CD4-positive, alpha-beta T cell treated with Interleukin-17A for 4 hours (primary cell): Measurements from ENCODE around the gene PIR.

ENCODE experiments used
- DNase-seq: peaks from one replicate; pipeline ENCODE4 v3.0.0-alpha.2; 2020; ENCODE audit warnings: mixed read lengths

PIR gene

DNA sequence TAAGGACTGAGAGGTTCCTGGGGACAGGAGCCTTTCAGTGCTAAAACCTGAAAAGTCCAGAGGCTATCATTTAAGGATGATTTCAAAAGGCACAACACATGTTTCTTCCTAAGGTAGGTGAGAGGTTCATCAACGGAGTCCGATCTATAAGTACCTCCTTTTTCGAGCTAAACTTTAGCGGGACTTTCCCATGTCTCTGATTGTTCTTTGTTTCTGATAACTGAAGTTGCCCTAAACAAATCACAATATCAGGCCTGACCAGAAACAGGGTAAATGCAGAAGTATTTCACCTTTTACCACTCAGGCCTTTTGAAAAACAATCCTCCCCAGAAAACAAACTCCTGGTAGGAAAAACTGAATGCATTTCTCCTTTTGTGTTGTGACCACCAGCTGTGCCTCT is 17.6 kb downstream of the PIR start:
- no peak for DNase-seq

DNA sequence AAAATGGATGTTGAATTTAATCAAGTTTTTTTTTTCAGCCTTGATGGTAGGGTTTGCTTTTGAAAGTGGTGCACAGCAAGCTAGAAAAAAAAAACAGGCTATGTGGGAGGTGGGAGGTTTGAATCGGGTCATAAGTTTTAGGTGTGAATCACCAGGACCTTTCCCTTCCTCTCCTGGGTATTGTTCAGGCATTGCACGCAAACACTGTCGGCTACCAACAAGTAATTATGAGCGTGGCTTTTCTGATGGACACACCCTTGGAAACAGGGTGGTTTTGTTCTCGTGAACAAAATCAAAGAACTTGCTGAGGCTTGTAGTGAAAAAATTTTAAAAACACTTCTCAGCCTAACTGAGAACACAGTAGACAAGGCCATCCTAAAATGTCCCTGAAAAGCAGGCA is 18.1 kb downstream of the PIR start:
- DNase-seq, result no peak

DNA sequence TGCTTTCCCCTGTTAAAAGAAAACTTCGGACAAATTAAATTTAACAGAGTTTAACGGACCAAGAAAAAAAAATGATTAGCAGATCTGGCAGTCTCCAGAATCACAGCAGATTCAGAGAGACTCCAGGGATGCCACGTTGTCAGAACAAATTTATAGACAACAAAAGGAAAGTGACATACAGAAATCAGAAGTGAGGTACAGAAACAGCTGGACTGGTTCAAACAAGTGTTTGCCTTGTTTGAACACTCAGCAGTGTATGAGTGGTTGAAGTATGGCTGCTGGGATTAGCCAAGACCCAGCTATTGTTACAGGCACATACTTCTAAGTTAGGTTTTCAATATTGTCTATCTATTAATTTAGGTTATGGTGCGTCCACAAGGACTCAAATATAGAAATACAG is 19.1 kb downstream of the PIR start:
- DNase-seq, result no peak

DNA sequence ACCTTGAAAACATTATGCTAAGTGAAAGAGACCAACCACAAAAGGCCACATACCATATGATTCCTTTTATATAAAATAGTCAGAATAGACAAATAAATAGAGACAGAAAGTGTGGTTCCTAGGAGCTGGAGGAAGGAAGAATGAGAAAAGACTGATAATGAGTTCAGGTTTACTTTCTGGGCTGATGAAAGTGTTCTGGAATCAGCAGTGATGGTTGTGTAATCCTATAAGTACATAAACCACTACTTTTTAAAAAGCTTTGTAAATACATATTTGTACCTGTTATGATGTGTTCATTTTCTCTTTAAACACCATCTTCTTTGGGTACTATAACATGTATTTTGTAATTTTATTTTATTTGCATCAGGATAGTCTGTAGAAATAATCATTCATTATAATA is 20.6 kb downstream of the PIR start:
- DNase-seq, result no peak

DNA sequence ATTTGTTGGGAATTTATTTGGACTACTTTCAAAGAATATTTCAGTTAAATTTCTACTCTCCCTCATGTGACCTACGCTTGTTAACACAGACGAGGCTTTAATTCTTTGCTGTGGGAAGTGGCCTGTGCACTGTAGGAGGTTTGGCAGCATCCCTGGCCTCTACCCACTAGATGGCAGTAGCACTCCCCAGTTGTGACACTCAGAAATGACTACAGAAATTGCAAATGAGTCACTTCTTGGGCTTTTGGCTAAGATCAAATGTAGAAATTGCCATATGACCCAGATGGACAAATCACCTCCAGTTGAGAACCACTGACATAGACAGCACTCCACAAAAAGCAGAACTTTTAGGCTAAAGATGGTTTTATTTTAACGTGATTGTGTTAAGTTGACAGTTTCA is 22.1 kb downstream of the PIR start:
- DNase-seq, result peak; percentile 58

DNA sequence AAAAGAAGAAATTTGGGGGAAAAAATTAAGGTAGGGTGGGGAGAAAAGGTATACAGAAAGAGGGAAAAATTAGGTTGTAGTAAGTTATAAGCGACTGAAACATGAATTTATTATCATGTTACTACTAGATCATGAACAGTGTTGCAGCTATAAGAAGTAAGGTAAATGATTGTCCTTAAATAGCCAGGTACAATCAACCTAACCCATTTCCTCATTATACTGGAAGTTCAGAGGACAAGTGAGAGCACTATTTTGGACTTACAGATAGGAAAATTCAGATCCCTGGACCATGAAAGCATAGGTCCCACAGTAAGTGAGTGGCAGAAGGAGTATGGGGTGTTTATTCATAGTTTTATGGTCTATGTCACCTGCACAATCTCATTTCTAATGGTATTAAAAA is 23.5 kb downstream of the PIR start:
- DNase-seq, result no peak

DNA sequence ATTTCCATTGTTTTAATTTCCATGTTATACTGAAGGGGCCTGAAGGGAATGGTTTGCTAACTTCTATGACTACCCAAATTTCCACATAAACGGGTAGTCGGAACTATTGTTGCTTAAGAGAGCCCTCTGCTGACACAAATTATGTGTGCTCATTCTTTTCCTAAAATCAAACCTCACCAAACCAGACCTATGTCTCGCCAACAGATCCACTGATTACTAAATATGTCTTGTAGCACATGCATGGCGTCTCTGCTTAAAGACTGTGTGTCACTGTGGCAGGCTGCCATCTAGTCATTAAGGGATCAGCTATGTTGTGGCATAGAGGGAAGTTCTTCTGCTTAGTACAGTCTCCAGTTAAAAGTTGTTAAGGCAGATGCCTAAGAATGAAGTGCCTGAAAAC is 25.1 kb downstream of the PIR start:
- no peak for DNase-seq

DNA sequence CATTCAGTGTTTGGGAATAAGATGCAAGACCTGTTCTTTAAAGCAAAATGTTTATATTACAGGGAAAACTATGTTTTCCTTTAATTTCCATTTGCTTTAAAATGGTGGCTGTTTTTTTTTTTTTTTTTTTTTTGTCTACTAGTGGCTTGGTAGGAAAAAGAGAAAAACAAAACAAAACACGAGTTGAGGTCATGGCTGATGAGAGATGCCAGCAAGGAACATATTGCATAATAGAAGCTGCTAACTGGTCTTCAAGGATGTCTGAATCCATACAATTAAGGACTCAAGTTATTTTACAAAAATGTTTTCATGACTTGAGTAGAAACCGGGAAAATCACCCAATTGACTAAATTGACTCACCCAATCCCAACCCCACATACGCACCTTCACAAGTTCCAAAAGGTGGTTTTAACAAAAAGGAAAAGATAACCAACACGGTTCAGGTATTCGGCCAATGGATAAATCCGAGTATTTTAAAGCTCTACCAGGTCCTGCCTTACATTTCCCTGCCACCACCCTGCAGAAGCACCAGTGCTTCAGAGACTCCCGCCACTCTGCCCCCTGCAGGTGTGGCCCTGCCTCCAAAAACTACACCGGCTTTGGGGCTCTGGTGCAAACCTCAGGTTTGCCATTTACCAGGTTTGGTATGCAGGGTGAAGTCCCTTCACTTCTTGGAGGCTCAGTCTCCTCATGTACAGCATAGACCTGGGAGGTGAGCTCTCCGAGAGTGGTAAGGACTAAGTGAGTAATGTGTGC is 27.1 kb downstream of the PIR start:
- no peak for DNase-seq

DNA sequence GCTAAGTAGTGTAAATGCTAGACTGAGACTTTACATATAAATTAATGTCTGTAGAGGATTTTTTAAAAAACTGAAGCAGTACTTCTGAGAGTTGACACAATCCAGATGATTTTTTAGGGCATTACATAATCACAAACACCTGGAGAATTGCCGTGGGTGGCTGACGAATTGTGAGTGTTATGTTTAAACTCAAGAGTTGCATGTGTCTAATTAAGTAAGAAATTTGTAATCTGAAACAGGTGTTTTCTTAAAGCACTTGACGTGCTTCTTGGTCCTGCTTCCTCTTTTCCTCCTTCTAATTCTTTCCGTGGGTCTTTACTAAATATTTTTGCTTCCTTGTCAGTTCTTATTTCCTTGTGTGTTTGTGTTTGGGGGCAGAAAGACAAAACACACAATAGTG is 27.8 kb downstream of the PIR start:
- no peak for DNase-seq

DNA sequence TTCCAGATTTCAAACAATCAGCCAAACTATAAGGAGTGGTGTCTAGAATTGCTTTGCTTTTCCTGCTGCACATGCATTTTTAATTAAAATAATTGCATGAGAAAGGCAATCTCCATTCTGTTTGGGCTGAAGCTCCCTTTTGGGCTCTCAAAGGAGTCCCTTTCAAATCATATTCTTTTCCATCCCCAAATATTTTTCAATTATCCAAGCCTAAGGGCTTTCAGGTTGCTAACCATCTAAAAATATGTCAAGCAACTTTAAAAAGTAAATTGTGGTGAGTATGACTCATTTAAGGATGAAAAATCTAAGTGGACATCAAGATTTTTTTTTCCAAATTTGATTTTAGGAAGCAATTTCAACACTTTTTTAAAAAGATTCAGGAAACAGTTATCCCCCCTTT is 28.4 kb downstream of the PIR start:
- no peak for DNase-seq

DNA sequence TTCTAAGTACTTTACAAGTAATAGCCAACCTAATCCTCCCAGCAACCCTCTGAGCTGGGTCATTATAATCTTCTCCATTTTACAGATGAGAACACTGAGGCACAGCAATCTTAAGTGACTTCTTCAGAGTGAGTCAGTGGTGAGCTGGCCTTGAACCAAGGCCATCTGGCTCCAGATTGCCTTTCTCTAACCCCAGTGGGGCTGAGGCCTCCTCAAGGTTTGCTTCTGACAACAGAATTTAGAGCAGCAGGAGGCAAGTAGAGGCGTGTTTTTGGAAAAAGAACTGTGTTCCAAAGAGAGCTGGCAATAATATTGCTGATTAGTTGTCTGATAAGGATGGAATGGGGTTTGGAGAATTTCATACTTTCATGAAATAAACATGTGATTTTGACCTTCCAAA is 41.2 kb downstream of the PIR start:
- DNase-seq, result no peak

DNA sequence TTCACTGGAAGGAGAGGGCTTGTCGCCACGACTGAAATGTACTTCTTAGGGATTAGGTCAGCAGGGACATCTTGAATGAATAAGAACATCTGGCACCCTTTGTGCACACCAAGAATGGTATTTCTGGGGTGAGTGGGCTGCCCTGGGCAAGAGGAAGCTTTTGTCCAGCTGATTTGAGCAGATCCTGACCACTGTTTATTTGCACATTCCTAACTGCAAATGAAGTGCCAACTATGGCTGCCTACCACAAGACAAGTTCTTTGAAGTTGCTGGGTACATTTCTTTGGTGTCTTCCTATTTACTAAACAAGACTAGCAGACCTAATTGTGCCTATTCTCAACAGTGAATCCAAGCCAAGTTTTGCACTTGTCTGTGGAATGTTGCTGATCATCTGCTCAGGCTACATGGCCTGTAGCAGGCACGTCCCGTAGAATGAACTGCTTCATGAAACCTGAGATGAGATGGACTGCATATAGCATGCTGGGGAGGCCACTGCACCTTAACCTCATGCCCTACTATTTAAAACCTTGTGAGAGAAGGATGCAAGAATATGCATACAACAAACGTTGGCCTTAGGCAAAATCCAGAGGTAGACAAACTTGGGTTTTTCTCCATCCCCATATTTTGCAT is 45.0 kb downstream of the PIR start:
- no peak for DNase-seq

DNA sequence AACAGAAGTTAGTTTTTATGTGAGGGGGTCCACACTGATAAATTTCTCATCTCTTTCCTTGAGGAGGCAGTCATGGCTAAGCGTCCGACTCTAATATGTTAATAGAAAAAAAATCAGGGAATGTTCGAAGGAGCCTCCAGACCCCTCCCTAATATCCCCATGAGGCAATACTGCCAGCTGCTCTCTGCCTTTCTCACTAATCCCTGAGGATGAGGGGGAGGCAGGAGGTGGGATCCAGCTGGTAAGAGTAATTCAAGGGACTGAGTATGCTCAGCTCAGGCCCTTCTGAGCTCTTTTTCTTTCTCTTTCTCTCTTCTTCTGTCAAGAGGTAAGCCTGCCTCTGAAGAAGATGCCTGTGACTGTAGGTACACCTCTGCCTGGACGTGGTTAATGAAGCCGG is 51.7 kb downstream of the PIR start:
- DNase-seq, result no peak

DNA sequence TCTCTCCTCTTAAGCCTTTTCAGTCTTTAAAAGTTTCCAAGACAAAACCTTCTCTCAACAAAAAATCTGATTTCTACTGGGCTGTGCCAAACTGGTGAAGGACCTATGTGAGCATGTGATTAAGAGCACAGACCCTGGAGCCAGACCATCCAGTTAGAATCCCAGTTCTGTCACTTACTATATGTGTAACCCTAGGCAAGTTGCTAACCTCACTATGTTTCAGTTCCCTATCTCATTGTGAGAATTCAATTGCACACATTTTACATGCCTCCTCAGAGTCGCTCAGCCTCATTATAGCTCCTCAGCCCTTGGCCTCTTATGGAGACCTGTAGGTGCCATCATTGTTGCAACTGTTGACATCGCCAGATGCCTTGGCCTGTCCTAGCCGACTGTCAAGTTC is 54.8 kb downstream of the PIR start:
- no peak for DNase-seq

DNA sequence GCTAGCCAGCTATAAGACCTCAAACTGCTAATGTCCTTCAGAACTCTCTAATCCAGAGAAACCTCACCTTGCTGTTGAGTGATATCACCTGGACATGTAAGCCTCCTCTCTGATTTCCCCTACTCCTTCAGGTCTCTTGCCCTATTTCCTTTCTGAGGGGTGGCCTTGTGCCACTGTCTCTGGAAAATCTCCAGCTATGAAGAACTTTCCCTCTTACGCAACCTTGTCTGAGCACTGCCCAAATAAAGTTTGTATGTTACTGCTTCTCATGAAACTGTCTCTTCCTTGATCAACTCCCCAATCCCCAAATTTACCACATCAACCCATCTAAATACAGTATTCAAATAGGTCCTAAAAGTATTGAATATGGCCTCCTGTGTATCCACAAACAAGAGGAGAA is 55.4 kb downstream of the PIR start:
- no peak for DNase-seq

DNA sequence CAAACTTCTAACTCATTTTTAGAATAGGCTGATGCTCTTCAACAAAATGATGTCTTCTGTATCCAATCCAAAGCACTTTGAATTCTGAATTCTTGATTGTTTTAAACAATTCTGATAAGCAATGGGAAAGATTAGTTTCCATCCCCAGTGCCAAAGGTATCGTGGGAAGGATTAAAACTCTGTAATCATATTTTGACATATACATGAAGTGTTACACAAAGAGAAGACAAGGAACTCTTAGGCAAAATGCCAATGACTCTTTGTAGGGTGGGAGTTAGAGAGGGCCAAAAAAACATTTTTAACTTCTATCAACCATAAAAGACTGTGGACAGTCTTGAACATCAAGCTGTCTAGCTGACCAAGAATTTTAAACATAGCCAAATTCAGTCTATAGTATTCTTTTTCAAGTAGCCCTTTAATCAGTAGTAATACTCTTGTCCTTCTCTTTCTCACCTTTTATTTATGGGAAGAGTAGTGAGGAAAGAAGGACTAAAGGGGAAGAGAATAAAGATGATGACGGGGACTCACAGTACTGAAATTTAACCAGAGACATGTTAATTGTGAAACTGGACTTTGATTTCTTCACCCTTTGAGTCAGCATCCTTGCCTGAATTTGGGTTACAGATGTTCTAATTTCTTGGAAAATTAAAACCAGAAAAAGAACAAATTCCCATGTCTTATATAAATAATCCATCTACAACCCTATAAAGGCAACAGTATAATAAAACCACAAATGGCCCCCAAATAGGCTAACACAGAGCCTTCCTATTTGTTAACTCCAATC is 57.1 kb downstream of the PIR start:
- DNase-seq, result no peak

DNA sequence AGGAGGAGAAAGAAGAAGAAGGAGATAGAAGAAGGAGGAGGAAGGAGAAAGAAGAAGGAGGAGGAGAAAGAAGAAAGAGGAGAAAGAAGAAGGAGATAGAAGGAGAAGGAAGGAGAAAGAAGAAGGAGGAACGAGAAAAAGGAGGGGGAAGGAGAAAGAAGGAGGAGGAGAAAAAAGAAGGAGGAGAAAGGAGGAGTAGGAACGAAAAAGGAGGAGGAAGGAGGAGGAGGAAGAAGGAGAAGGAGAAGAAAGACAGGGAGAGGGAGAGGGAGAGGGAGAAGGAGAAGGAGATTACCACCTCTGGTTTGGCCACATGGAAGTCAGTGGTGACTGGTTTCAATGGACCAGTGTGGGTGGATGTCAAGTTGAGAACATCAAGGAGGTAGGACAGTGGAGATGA is 58.9 kb downstream of the PIR start:
- no peak for DNase-seq

DNA sequence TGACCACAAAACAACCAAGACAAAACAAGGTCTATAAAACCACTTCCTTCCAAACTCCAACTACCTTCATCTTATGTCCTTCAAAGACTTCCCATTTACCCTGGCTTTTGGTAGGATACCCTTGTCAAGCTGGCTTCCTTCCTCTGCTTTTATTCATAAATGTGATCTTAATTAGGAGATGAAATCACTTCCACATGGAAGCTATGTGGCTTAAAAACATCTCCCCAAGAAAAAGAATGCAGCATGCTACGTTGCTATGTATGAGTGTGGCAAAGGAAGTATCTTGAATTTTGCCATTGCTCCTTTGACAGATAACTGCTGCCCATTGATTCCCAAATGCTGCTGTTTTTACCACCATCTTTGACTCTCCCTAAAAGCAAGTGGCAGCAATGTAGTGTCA is 62.5 kb downstream of the PIR start:
- DNase-seq, result no peak

DNA sequence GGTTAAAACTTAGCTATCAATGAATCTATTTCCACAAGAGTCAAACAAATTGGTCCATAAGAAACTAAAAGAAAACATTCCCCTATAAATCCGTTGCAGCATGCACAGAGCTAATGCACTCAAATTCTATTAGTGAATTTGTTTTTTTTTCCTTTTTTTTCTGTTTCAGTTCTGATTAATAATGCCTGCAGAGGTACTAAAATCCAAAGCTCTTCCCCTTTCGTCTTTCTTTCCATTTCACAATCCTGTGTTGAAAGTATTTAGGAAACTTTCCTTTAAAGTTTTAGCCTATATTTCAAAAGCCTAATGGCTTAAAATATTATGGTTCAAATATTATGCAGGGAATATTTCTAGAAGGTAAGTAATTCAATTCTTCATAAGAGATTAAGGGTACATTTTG is 63.1 kb downstream of the PIR start:
- DNase-seq, result no peak

DNA sequence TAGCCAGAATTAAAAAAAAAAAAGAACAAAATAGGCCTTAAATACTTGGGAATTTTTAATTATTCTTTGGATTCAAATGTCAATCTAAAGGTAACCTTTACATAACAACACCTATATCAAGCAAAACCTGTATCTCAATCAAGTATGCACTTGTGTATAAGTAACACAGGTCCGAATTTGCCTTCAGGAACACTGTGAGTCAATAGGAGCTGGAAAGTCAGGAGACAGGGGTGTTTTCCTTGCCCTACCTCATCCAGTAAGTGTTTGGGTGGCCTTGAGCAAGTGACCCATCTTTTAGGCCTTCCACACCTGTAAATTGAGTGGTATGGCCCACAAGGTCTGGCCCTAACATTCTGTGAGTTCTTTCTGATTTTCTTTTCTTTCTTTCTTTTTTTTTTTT is 68.1 kb downstream of the PIR start:
- DNase-seq, result no peak

DNA sequence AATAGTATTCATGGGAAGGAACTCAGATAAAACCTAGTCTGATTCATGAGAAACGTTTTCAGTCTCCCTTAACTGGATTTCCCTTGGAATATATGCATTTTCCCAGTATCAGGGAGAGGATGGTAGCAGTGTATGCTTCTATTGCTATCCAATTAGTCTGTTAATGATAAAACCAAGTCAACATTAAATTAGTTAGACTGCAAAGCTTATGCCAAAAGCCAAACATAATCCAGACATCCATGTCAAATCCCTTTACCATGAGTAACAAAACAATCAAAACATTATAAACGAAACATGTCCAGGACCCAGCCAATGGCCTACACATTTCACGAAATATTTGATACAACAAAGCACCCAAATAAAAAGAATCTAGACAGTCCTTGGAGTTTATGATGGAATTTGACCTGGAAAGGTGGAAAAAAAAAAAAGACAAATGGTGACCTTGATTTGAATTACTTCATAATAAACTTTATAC is 74.4 kb downstream of the PIR start:
- no peak for DNase-seq

DNA sequence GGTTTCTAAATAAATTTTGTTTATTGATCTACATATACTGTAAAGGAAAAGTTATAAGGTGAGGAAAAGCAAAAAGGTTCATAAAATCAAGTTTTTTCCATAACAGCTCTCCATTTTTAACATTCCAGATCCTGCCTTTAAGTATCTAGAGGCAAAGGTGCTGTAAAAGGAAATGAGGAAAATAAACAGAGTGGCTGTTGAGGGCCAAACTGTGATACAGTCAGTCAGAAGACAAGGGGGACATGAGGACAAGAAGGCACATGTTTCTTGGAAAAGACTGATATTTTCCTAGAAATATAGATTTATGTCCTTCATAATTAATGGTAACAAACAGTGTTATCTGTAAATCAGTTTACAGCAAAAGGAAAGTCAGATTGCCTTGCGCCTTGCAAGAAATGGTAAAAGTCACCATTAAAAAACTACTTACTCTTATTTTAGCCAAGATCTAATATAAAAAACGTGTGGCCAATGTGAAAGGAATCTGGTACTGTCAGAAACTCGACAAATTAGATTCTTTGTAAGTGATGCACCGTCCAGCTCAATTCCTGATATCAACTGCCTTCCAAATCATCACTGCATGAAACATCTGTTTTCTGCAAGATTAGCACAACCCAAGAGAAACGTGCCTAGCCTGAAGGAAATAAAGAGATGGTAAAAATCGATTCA is 75.0 kb downstream of the PIR start:
- DNase-seq, result no peak

DNA sequence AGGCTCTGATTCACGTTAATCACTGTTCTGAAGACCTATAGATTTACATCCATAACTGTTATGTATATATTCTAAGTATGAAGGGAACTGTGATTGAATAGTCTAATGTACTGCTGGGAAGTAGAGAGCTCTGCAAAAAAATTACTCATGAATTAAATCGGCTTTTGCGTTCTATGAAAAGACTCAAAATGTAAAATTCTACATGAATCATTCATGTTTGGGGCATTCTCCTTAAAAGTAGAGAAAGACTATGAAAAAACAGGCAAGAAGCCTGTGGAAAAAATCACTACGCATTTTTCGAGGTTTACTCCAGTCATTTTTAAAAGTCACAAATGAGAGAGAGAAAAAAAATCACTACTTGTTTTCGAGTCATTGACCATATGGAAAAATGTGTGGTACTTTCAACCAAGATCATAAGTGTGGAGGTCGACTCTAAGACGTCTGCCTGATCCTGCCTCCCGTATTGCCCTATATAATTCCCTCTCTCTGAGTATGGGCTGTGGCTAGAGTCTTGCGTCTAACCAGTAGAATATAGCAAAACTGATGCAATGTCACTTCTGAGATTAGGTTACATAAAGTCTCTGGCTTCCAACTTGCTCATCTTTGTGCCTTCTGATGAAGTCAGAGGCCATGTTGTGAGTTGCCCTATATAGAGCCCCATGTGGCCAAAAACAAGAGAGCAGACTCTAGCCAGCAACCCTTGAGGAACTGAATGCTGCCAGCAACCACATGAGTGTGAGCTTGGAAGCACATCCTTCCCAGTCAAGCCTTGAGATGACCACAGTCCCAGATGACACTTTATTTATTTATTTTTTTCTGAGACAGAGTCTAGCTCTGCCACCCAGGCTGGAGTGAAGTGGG is 76.8 kb downstream of the PIR start:
- no peak for DNase-seq
